Dendritic cell treated with granulocyte-macrophage colony-stimulating factor and Interleukin-4, amounts not matched to agents 40 ng/mL and 50 ng/mL, for 4 days (primary cell): Measurements from ENCODE around the gene KCND2.

Experiments used
- H3K27ac Mint-ChIP-seq: one replicate; pipeline ENCODE4 v1.8.0; 2022; ENCODE audit warnings: mild to moderate bottlenecking, mixed read lengths
- H3K27me3 Mint-ChIP-seq: one replicate; pipeline ENCODE4 v1.8.0; 2022; ENCODE audit warnings: mild to moderate bottlenecking, mixed read lengths
- H3K36me3 Mint-ChIP-seq: one replicate; pipeline ENCODE4 v1.8.0; 2022; ENCODE audit warnings: low read depth, mixed read lengths
- H3K4me1 Mint-ChIP-seq: one replicate; pipeline ENCODE4 v1.8.0; 2022; ENCODE audit warnings: low read depth, mixed read lengths
- H3K4me3 Mint-ChIP-seq: one replicate; pipeline ENCODE4 v1.8.0; 2022; ENCODE audit warnings: mild to moderate bottlenecking, moderate library complexity, mixed read lengths
- H3K9me3 Mint-ChIP-seq: one replicate; pipeline ENCODE4 v1.8.0; 2022; ENCODE audit warnings: mixed read lengths
- intact Hi-C: fragments of 100-400 bp; cut with micrococcal nuclease; formaldehyde crosslinking; loops from one replicate; pipeline ENCODE4 v1.15.0; 2022

KCND2 gene

GRCh38 chr7:120709972-120710320 is 437.0 kb downstream of the KCND2 start:
- intact Hi-C loops, result no loop called here
- H3K36me3 Mint-ChIP-seq, result no peaks in the 10 kb centered on the region
- H3K27ac Mint-ChIP-seq, result no peak overlapping the region
- peaks cover 15% of the 10 kb centered on the region for H3K27me3 Mint-ChIP-seq
- H3K4me3 Mint-ChIP-seq, result no peak overlapping the region
- no peaks in the 10 kb centered on the region for H3K4me1 Mint-ChIP-seq
- H3K9me3 Mint-ChIP-seq, result no peaks in the 10 kb centered on the region

GRCh38 chr7:120714945-120715344 is 442.0 kb downstream of the KCND2 start:
- H3K4me1 Mint-ChIP-seq, result no peaks in the 10 kb centered on the region
- intact Hi-C loops, result no loop called here
- no peak overlapping the region for H3K4me3 Mint-ChIP-seq
- peaks cover 3% of the 10 kb centered on the region for H3K27me3 Mint-ChIP-seq
- no peaks in the 10 kb centered on the region for H3K36me3 Mint-ChIP-seq
- H3K27ac Mint-ChIP-seq, result no peak overlapping the region
- H3K9me3 Mint-ChIP-seq, result no peaks in the 10 kb centered on the region

GRCh38 chr7:120716307-120716706 is 443.3 kb downstream of the KCND2 start:
- Mint-ChIP-seq H3K4me1 (no peaks in the 10 kb centered on the region), H3K9me3 (no peaks in the 10 kb centered on the region), H3K4me3 (no peak overlapping the region), H3K36me3 (no peaks in the 10 kb centered on the region), H3K27ac (no peak overlapping the region), H3K27me3 (peaks cover 8% of the 10 kb centered on the region)
- intact Hi-C loops, result no loop called here

- no peak overlapping the region for H3K4me3 Mint-ChIP-seq
- H3K9me3 Mint-ChIP-seq, result no peaks in the 10 kb centered on the region
- H3K4me1 Mint-ChIP-seq, result no peaks in the 10 kb centered on the region
- H3K36me3 Mint-ChIP-seq, result no peaks in the 10 kb centered on the region
- H3K27ac Mint-ChIP-seq, result no peak overlapping the region
- peaks cover 8% of the 10 kb centered on the region for H3K27me3 Mint-ChIP-seq
- intact Hi-C loops, result no loop called here
Observed at GRCh38 chr7:120717166-120717565, 444.2 kb downstream of the KCND2 start.

- Mint-ChIP-seq H3K27me3 (peaks cover 10% of the 10 kb centered on the region), H3K4me1 (no peaks in the 10 kb centered on the region), H3K4me3 (no peak overlapping the region), H3K36me3 (no peaks in the 10 kb centered on the region), H3K9me3 (no peaks in the 10 kb centered on the region), H3K27ac (no peak overlapping the region)
- intact Hi-C loops, result no loop called here
Observed at GRCh38 chr7:120718361-120718760, 445.4 kb downstream of the KCND2 start.

DNA sequence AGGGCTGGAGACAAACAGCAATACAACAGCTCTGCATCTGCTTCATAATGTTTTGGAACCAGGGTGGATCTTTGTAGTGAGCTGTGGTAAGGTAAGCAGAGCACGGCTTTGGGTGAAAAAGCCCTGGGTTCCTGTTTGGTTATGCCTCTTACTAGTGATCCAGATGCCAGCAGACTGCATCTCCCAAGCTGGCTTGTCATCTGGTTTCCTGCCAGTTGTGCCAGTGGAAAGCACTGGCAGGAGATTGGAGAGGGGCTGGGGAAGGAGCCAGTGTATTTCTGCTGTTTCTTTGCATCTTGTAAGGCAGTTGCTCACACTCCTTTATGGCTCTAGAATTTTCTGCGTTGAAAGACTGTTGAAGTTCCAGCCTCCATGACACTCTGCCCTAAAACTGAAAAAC is 447.3 kb downstream of the KCND2 start:
- intact Hi-C loops, result no loop called here
- no peaks in the 10 kb centered on the region for H3K9me3 Mint-ChIP-seq

GRCh38 chr7:120723465-120724385 is 450.8 kb downstream of the KCND2 start:
- no peaks in the 10 kb centered on the region for H3K36me3 Mint-ChIP-seq
- H3K4me3 Mint-ChIP-seq, result no peak overlapping the region
- no peaks in the 10 kb centered on the region for H3K9me3 Mint-ChIP-seq
- no peak overlapping the region for H3K27ac Mint-ChIP-seq
- H3K27me3 Mint-ChIP-seq, result peaks cover 16% of the 10 kb centered on the region
- intact Hi-C loops, result no loop called here
- H3K4me1 Mint-ChIP-seq, result no peaks in the 10 kb centered on the region

More for the DNA sequence above, 447.3 kb downstream of the KCND2 start:
- no peaks in the 10 kb centered on the region for H3K4me1 Mint-ChIP-seq
- H3K4me3 Mint-ChIP-seq, result no peak overlapping the region
- peaks cover 11% of the 10 kb centered on the region for H3K27me3 Mint-ChIP-seq
- no peaks in the 10 kb centered on the region for H3K36me3 Mint-ChIP-seq
- H3K27ac Mint-ChIP-seq, result no peak overlapping the region

DNA sequence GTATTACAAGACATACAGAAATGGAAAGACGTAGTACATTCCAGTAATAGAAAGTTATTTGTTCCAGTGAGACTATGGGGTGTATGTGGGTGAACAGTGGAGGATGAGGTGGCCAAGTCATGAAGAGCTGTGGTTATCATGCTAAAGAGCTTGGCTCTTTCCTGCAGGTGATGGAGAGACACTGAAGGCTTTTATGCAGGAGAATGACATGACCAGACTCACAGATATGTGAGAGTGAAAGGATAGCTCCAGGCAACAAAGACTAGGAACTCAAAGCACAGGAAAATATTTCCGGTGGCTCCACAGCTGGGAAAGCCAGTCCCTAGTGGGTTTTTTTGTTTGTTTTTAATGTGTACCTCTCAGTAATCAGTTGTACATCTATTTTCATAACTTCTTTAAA is 451.5 kb downstream of the KCND2 start:
- intact Hi-C loops, result no loop called here
- Mint-ChIP-seq H3K27ac (no peak overlapping the region), H3K9me3 (no peaks in the 10 kb centered on the region), H3K4me1 (no peaks in the 10 kb centered on the region), H3K27me3 (peaks cover 16% of the 10 kb centered on the region), H3K4me3 (no peak overlapping the region), H3K36me3 (no peaks in the 10 kb centered on the region)

DNA sequence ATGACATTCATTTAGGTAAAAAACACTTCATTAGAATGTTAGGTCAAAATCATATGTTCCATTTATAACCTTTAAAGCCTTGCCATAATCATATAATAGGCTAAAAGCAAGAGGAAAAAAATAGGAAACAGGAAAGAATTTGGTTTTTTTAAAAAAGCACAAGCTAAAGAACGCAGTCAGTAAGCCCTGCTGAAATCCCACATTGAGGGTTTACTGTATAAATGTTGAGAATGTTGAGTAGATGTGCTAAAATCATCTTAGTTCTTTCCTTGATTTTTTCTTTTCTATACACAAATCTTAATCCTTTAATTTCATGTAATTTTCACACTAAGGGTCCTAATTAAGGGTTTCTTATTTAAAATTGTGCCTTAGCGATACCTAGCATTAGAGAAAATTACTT is 452.0 kb downstream of the KCND2 start:
- intact Hi-C loops, result loop anchor here (5.0 kb wide), 2 partner anchors 788 to 1453 kb away; no protein-coding TSS in a partner anchor
- H3K36me3 Mint-ChIP-seq, result no peaks in the 10 kb centered on the region
- peaks cover 16% of the 10 kb centered on the region for H3K27me3 Mint-ChIP-seq
- no peaks in the 10 kb centered on the region for H3K9me3 Mint-ChIP-seq
- no peak overlapping the region for H3K4me3 Mint-ChIP-seq
- no peaks in the 10 kb centered on the region for H3K4me1 Mint-ChIP-seq
- H3K27ac Mint-ChIP-seq, result no peak overlapping the region

GRCh38 chr7:120725376-120726039 is 452.5 kb downstream of the KCND2 start:
- intact Hi-C loops, result loop anchor here (5.0 kb wide), 2 partner anchors 788 to 1453 kb away; no protein-coding TSS in a partner anchor
- no peak overlapping the region for H3K27ac Mint-ChIP-seq
- H3K9me3 Mint-ChIP-seq, result no peaks in the 10 kb centered on the region

GRCh38 chr7:120729245-120729644 is 456.3 kb downstream of the KCND2 start:
- peaks cover 6% of the 10 kb centered on the region for H3K27me3 Mint-ChIP-seq
- no peak overlapping the region for H3K4me3 Mint-ChIP-seq
- H3K4me1 Mint-ChIP-seq, result no peaks in the 10 kb centered on the region
- H3K27ac Mint-ChIP-seq, result no peak overlapping the region
- H3K36me3 Mint-ChIP-seq, result no peaks in the 10 kb centered on the region
- intact Hi-C loops, result loop anchor here (5.0 kb wide), 2 partner anchors 792 to 1457 kb away; no protein-coding TSS in a partner anchor
- no peaks in the 10 kb centered on the region for H3K9me3 Mint-ChIP-seq

More at GRCh38 chr7:120725376-120726039, 452.5 kb downstream of the KCND2 start:
- Mint-ChIP-seq H3K4me3 (no peak overlapping the region), H3K36me3 (no peaks in the 10 kb centered on the region), H3K27me3 (peaks cover 12% of the 10 kb centered on the region), H3K4me1 (no peaks in the 10 kb centered on the region)

DNA sequence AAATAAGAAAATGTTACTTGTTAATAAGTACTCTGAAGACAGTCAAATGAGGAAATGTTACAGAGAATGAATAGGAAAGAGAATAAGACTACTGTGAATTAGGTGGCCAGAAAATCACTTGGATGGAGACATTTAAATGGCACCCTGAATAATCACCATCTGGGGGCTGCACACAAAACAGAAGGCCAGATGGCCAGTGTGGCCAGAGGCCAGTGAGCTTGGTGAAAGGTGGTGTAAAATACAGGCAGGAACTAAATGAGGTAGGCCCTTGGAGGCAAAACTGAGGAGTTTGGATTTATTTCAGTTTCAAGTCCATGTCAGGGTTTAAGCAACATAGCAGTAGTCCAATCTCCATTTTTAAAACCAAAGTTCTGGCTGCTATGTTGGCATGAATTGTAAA is 458.3 kb downstream of the KCND2 start:
- no peaks in the 10 kb centered on the region for H3K36me3 Mint-ChIP-seq
- intact Hi-C loops, result no loop called here
- H3K27me3 Mint-ChIP-seq, result peaks cover 5% of the 10 kb centered on the region
- H3K27ac Mint-ChIP-seq, result no peak overlapping the region
- H3K4me1 Mint-ChIP-seq, result no peaks in the 10 kb centered on the region
- no peaks in the 10 kb centered on the region for H3K9me3 Mint-ChIP-seq
- no peak overlapping the region for H3K4me3 Mint-ChIP-seq

DNA sequence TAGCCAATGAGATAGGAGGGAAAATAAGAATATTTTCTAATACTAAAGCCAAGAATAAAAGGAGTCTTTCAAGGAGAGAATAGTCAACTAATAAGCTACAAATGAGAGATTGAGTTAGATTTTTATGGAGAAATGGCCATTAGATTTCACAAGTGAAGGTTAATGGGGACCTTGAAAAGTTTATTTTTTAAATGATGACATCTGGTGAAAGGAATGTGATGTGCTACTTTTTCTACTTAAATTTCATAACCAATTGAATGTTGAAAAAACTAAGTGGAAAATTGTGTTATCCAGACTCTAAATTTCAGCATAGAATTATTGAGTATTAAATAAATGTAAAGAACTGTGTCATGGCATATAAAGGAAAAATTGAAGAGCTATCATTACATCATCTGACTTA is 459.3 kb downstream of the KCND2 start:
- Mint-ChIP-seq H3K27ac (no peak overlapping the region), H3K4me3 (no peak overlapping the region), H3K9me3 (no peaks in the 10 kb centered on the region), H3K27me3 (peaks cover 5% of the 10 kb centered on the region), H3K4me1 (no peaks in the 10 kb centered on the region), H3K36me3 (no peaks in the 10 kb centered on the region)
- intact Hi-C loops, result no loop called here

GRCh38 chr7:120733143-120733542 is 460.2 kb downstream of the KCND2 start:
- no peaks in the 10 kb centered on the region for H3K36me3 Mint-ChIP-seq
- no peaks in the 10 kb centered on the region for H3K27me3 Mint-ChIP-seq
- no peak overlapping the region for H3K4me3 Mint-ChIP-seq
- intact Hi-C loops, result no loop called here
- H3K9me3 Mint-ChIP-seq, result no peaks in the 10 kb centered on the region
- H3K27ac Mint-ChIP-seq, result no peak overlapping the region
- H3K4me1 Mint-ChIP-seq, result no peaks in the 10 kb centered on the region
